ENCODE measurements around the gene A1CF. TPM values are rescaled to one million over a fixed set of nuclear protein-coding genes. Genes with fewer than 3 reads are reported as not detected.
"Not testable (repeated sequence)": the region's sequence is repeated elsewhere in the genome, so short reads cannot be mapped to it uniquely, and the experiment has no call there.

A1CF gene
- total RNA-seq, 1 donor from 2014 or later: not detected

- DNase-seq (ENCODE audit: low read depth): no peak
- H3K27me3 ChIP-seq (ENCODE audit: control insufficient read depth, insufficient read depth, low read length): no peaks in the 10 kb centered on the region
- no peak overlapping the region for H3K4me3 ChIP-seq (ENCODE audit: low read depth, low read length)
- no peaks in the 10 kb centered on the region for H3K36me3 ChIP-seq (ENCODE audit: control insufficient read depth, insufficient read depth, low read length)
- TF ChIP-seq, protein P1, sequence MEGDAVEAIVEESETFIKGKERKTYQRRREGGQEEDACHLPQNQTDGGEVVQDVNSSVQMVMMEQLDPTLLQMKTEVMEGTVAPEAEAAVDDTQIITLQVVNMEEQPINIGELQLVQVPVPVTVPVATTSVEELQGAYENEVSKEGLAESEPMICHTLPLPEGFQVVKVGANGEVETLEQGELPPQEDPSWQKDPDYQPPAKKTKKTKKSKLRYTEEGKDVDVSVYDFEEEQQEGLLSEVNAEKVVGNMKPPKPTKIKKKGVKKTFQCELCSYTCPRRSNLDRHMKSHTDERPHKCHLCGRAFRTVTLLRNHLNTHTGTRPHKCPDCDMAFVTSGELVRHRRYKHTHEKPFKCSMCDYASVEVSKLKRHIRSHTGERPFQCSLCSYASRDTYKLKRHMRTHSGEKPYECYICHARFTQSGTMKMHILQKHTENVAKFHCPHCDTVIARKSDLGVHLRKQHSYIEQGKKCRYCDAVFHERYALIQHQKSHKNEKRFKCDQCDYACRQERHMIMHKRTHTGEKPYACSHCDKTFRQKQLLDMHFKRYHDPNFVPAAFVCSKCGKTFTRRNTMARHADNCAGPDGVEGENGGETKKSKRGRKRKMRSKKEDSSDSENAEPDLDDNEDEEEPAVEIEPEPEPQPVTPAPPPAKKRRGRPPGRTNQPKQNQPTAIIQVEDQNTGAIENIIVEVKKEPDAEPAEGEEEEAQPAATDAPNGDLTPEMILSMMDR (IDR thresholded peaks at IDR 0.05; ENCODE audit: insufficient read depth, low read length, poor library complexity, severe bottlenecking): no peak
These were observed 33.6 kb upstream of the A1CF start for GRCh38 chr10:50919010-50919409.

DNA sequence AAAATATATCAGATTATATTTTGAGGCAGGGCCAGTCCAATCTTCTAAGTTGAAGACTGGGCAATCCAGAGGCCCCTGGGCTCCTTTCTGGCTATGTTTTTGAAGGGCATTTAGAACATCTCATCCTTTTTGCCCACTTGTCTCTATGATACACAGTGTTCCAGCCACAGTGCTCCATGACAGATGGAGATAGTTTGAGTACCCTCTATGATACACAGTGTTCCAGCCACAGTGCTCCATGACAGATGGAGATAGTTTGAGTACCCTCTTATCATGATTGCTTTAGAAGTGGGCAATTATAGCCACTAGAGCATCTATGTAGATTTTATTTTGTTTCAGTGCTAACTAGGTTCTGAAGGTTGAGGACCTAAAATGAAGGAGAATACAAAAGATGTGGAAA is 33.1 kb upstream of the A1CF start:
- Histone ChIP-seq H3K36me3 (ENCODE audit: control insufficient read depth, insufficient read depth, low read length) (no peaks in the 10 kb centered on the region), H3K27me3 (ENCODE audit: control insufficient read depth, insufficient read depth, low read length) (no peaks in the 10 kb centered on the region), H3K4me3 (ENCODE audit: low read depth, low read length) (no peak overlapping the region)
- DNase-seq (ENCODE audit: low read depth): no peak
- TF ChIP-seq, protein P1 (IDR thresholded peaks at IDR 0.05; ENCODE audit: insufficient read depth, low read length, poor library complexity, severe bottlenecking): no peak

GRCh38 chr10:50917486-50917885 is 32.1 kb upstream of the A1CF start:
- DNase-seq (ENCODE audit: low read depth): no peak
- Histone ChIP-seq H3K27me3 (ENCODE audit: control insufficient read depth, insufficient read depth, low read length) (no peaks in the 10 kb centered on the region), H3K4me3 (ENCODE audit: low read depth, low read length) (no peak overlapping the region)

GRCh38 chr10:50909334-50910014 is 24.0 kb upstream of the A1CF start:
- no peak for DNase-seq (ENCODE audit: low read depth)
- Histone ChIP-seq H3K4me3 (ENCODE audit: low read depth, low read length) (no peak overlapping the region), H3K36me3 (ENCODE audit: control insufficient read depth, insufficient read depth, low read length) (no peaks in the 10 kb centered on the region), H3K27me3 (ENCODE audit: control insufficient read depth, insufficient read depth, low read length) (no peaks in the 10 kb centered on the region)
- TF ChIP-seq, protein P1 (IDR thresholded peaks at IDR 0.05; ENCODE audit: insufficient read depth, low read length, poor library complexity, severe bottlenecking): no peak

More at GRCh38 chr10:50917486-50917885, 32.1 kb upstream of the A1CF start:
- TF ChIP-seq, protein P1 (IDR thresholded peaks at IDR 0.05; ENCODE audit: insufficient read depth, low read length, poor library complexity, severe bottlenecking): no peak
- H3K36me3 ChIP-seq (ENCODE audit: control insufficient read depth, insufficient read depth, low read length): no peaks in the 10 kb centered on the region

DNA sequence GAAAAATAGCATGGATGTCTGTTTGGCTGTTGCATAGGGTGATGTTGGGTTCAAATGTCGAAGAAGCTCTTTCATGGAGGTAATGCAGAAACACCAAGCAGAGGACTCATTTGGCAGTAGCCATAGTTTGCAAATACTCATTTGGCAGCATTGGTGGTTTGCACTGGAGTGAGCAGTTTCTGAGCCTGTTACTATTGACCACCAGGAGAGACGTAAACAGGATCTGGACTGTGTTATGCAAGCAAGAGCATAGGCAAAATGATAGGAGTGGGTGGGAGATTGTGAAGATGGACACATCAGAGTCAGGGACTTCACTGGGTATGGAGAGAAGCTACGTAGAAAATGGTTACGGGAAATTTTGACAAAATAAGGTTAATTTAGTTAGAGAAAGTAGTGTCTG is 22.9 kb upstream of the A1CF start:
- no peak for DNase-seq (ENCODE audit: low read depth)
- Histone ChIP-seq H3K27me3 (ENCODE audit: control insufficient read depth, insufficient read depth, low read length) (no peaks in the 10 kb centered on the region), H3K36me3 (ENCODE audit: control insufficient read depth, insufficient read depth, low read length) (no peaks in the 10 kb centered on the region), H3K4me3 (ENCODE audit: low read depth, low read length) (no peak overlapping the region)
- TF ChIP-seq, protein P1 (IDR thresholded peaks at IDR 0.05; ENCODE audit: insufficient read depth, low read length, poor library complexity, severe bottlenecking): no peak

- not testable (repeated sequence) for H3K36me3 ChIP-seq (ENCODE audit: control insufficient read depth, insufficient read depth, low read length); H3K4me3 ChIP-seq (ENCODE audit: low read depth, low read length); DNase-seq (ENCODE audit: low read depth); H3K27me3 ChIP-seq (ENCODE audit: control insufficient read depth, insufficient read depth, low read length)
These were observed 20.4 kb upstream of the A1CF start for GRCh38 chr10:50905797-50906196.

All from kidney epithelial cell (primary cell).